ENCODE results near the gene SYNJ2. TPM values are rescaled to one million over a fixed set of nuclear protein-coding genes. Genes with fewer than 3 reads are reported as not detected.

The SYNJ2 gene
- polyA plus RNA-seq, 1 donor from 2014 or later = 0.12 TPM

GRCh38 chr6:158080849-158081656, 99.4 kb downstream of the SYNJ2 start:
- H3K9ac ChIP-seq (ENCODE audit: low read length) = no peak overlapping the region
- H2AFZ ChIP-seq (ENCODE audit: low read depth, low read length) = no peak overlapping the region
- H3F3A ChIP-seq (ENCODE audit: insufficient read depth, low read length, poor library complexity, severe bottlenecking) = no peaks in the 10 kb centered on the region
- TF ChIP-seq REST (IDR thresholded peaks at IDR 0.05; ENCODE audit: borderline replicate concordance) = no peak
- TF ChIP-seq EP300 (conservative IDR thresholded peaks at IDR 0.05; ENCODE audit: poor library complexity, severe bottlenecking) = no peak
- TF ChIP-seq RAD21 (conservative IDR thresholded peaks at IDR 0.05) = no peak
- TF ChIP-seq POLR2AphosphoS5 (IDR thresholded peaks at IDR 0.05) = no peak
- no peak for TF ChIP-seq MXI1 (conservative IDR thresholded peaks at IDR 0.05; ENCODE audit: poor library complexity, severe bottlenecking)
- no peak for TF ChIP-seq EZH2 (IDR thresholded peaks at IDR 0.05; ENCODE audit: borderline replicate concordance, insufficient read depth, low read length, poor library complexity, severe bottlenecking)
- TF ChIP-seq TAF1 (IDR thresholded peaks at IDR 0.05; ENCODE audit: low read depth) = no peak
- TF ChIP-seq SMC3 (conservative IDR thresholded peaks at IDR 0.05; ENCODE audit: poor library complexity) = no peak
- TF ChIP-seq CTCF (IDR thresholded peaks at IDR 0.05; ENCODE audit: poor library complexity, severe bottlenecking) = no peak
- no peak overlapping the region for H3K4me2 ChIP-seq (ENCODE audit: low read length)
- H3K27me3 ChIP-seq (ENCODE audit: insufficient read depth, low read depth, low read length) = no peaks in the 10 kb centered on the region
- no peaks in the 10 kb centered on the region for H3K79me2 ChIP-seq (replicated peaks; ENCODE audit: insufficient read depth, low read length)
- no peaks in the 10 kb centered on the region for H3K9me2 ChIP-seq (ENCODE audit: insufficient read depth, low read length)
- H3K9me3 ChIP-seq (ENCODE audit: low read length) = no peaks in the 10 kb centered on the region
- no peaks in the 10 kb centered on the region for H3K36me3 ChIP-seq (ENCODE audit: insufficient read depth, low read length)
- H3K4me3 ChIP-seq (ENCODE audit: low read length) = no peak overlapping the region
- H3K27ac ChIP-seq (ENCODE audit: low read length) = no peak overlapping the region
- no peaks in the 10 kb centered on the region for H4K20me1 ChIP-seq (ENCODE audit: insufficient read depth)

GRCh38 chr6:158081657-158081935, 99.9 kb downstream of the SYNJ2 start:
- Histone ChIP-seq H3K27ac (ENCODE audit: low read length) (no peak overlapping the region), H3K9ac (ENCODE audit: low read length) (no peak overlapping the region), H3K9me3 (ENCODE audit: low read length) (no peaks in the 10 kb centered on the region), H3F3A (ENCODE audit: insufficient read depth, low read length, poor library complexity, severe bottlenecking) (no peaks in the 10 kb centered on the region), H3K9me2 (ENCODE audit: insufficient read depth, low read length) (no peaks in the 10 kb centered on the region), H4K20me1 (ENCODE audit: insufficient read depth) (no peaks in the 10 kb centered on the region), H3K79me2 (replicated peaks; ENCODE audit: insufficient read depth, low read length) (no peaks in the 10 kb centered on the region), H3K4me3 (ENCODE audit: low read length) (no peak overlapping the region), H3K4me2 (ENCODE audit: low read length) (no peak overlapping the region), H2AFZ (ENCODE audit: low read depth, low read length) (no peak overlapping the region), H3K27me3 (ENCODE audit: insufficient read depth, low read depth, low read length) (no peaks in the 10 kb centered on the region), H3K36me3 (ENCODE audit: insufficient read depth, low read length) (no peaks in the 10 kb centered on the region)
- TF ChIP-seq POLR2AphosphoS5 (IDR thresholded peaks at IDR 0.05) = no peak
- no peak for TF ChIP-seq SMC3 (conservative IDR thresholded peaks at IDR 0.05; ENCODE audit: poor library complexity)
- no peak for TF ChIP-seq TAF1 (IDR thresholded peaks at IDR 0.05; ENCODE audit: low read depth)
- no peak for TF ChIP-seq EZH2 (IDR thresholded peaks at IDR 0.05; ENCODE audit: borderline replicate concordance, insufficient read depth, low read length, poor library complexity, severe bottlenecking)
- no peak for TF ChIP-seq RAD21 (conservative IDR thresholded peaks at IDR 0.05)
- no peak for TF ChIP-seq EP300 (conservative IDR thresholded peaks at IDR 0.05; ENCODE audit: poor library complexity, severe bottlenecking)
- TF ChIP-seq MXI1 (conservative IDR thresholded peaks at IDR 0.05; ENCODE audit: poor library complexity, severe bottlenecking) = no peak
- TF ChIP-seq REST (IDR thresholded peaks at IDR 0.05; ENCODE audit: borderline replicate concordance) = no peak
- TF ChIP-seq CTCF (IDR thresholded peaks at IDR 0.05; ENCODE audit: poor library complexity, severe bottlenecking) = no peak

Data from neural cell (in vitro differentiated cells).